Thoracic aorta (tissue), 2 donors: ENCODE measurements around the gene ENPEP. TPM values are rescaled to one million over a fixed set of nuclear protein-coding genes. Genes with fewer than 3 reads are reported as not detected.

ENCODE experiments used
- ATAC-seq: fragments of 150-250 bp; one replicate; pipeline ENCODE4 v1.8.0; 2017; ENCODE audit warnings: low read depth; ENCODE audit not compliant: insufficient number of reproducible peaks, low FRiP score
- DNase-seq: peaks from one replicate; pipeline ENCODE4 v3.0.0-alpha.2; 2020; ENCODE audit warnings: low spot score
- H3K27ac ChIP-seq, 2 donors: fragments of 200-600 bp; sonication (generic); 1 replicate in 1 of 2; 2 replicates in 1 of 2; pipeline ENCODE4 v1.5.1; 2016; ENCODE audit warnings: mild to moderate bottlenecking in 2 of 2, moderate library complexity in 2 of 2
- H3K27me3 ChIP-seq: fragments of 200-600 bp; sonication (generic); replicated peaks from 2 replicates; pipeline ENCODE4 v1.6.0; 2016; ENCODE audit warnings: mild to moderate bottlenecking; ENCODE audit not compliant: insufficient read depth
- H3K36me3 ChIP-seq: fragments of 200-600 bp; sonication (generic); one replicate; pipeline ENCODE4 v1.5.1; 2016
- H3K4me1 ChIP-seq, 2 donors: fragments of 200-600 bp; sonication (generic); 1 replicate in 1 of 2; 2 replicates in 1 of 2; pipeline versions ENCODE4 v1.5.1 to v1.6.0; 2016; ENCODE audit warnings: low read depth in 2 of 2, mild to moderate bottlenecking in 1 of 2; ENCODE audit not compliant: control insufficient read depth in 1 of 2
- H3K4me3 ChIP-seq: fragments of 200-600 bp; sonication (generic); 2 replicates; pipeline ENCODE4 v1.5.1; 2016; ENCODE audit warnings: mild to moderate bottlenecking
- H3K9me3 ChIP-seq: fragments of 200-600 bp; sonication (generic); 2 replicates; pipeline ENCODE4 v1.5.1; 2016
- total RNA-seq, 2 donors: library from RNA; depleted of rRNA; stranded (reverse); fragments of >200 nt; gene quantifications; one replicate each; pipeline versions ENCODE4 v1.1.0 to v1.2.3, GENCODE V29; 2016
- TF ChIP-seq, protein P1 (sequence below): fragments of 200-600 bp; sonication (generic); IDR thresholded peaks from one replicate; pipeline ENCODE4 v1.5.1; 2019; ENCODE audit warnings: antibody characterized with exemption

The ENPEP gene
- total RNA-seq, 2 donors from 2014 or later: 0.68 to 9.9 TPM

- Histone ChIP-seq H3K4me3 (no peak overlapping the region), H3K4me1 (no peaks in the 10 kb centered on the region), H3K9me3 (no peaks in the 10 kb centered on the region), H3K36me3 (no peaks in the 10 kb centered on the region), H3K27me3 (no peaks in the 10 kb centered on the region), H3K27ac (no peak overlapping the region)
- DNase-seq (no peak), ATAC-seq (no peak)
- TF ChIP-seq, protein P1, sequence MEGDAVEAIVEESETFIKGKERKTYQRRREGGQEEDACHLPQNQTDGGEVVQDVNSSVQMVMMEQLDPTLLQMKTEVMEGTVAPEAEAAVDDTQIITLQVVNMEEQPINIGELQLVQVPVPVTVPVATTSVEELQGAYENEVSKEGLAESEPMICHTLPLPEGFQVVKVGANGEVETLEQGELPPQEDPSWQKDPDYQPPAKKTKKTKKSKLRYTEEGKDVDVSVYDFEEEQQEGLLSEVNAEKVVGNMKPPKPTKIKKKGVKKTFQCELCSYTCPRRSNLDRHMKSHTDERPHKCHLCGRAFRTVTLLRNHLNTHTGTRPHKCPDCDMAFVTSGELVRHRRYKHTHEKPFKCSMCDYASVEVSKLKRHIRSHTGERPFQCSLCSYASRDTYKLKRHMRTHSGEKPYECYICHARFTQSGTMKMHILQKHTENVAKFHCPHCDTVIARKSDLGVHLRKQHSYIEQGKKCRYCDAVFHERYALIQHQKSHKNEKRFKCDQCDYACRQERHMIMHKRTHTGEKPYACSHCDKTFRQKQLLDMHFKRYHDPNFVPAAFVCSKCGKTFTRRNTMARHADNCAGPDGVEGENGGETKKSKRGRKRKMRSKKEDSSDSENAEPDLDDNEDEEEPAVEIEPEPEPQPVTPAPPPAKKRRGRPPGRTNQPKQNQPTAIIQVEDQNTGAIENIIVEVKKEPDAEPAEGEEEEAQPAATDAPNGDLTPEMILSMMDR: no peak
Measured at GRCh38 chr4:110605077-110605476, 129.1 kb downstream of the ENPEP start.

DNA sequence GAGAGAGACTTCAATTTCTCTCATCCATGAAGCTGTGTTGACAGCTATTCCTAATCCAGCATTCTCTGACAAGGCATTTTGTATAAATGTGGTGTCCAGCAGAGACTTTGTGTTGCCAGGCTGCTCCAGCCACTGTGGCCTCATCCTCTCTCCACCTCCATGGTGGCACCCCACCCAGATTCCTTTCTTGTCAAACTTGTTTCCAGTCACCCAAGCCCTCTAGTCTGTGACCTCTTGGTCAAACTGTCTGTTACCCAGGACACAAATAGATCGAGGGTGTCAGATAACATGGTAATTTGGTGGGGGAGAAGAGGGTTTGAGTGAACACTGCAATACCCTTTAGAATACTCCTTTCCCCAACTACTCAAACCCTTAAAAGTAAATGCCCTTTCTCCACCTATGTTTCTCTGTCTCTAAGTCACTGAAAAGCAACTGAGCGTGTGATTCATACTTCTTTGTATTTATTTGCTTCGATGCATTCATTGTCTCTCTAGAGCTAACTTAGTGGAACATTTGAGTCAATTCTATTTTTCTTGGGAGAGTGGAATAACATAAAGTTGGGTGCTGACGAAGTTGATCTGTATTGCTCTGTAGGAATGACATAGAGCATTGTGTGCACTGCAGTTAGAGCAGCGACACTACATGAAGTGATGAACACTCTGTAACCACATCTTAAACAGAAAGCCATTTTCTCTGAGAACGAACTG lies 133.2 kb downstream of the ENPEP start:
- DNase-seq (no peak), ATAC-seq (no peak)
- TF ChIP-seq, protein P1: no peak
- peaks cover 2 to 10% of the 10 kb centered on the region in 2 donors for H3K4me1 ChIP-seq
- no peaks in the 10 kb centered on the region for H3K36me3 ChIP-seq
- H3K4me3 ChIP-seq: no peak overlapping the region
- H3K27ac ChIP-seq: no peak overlapping the region
- peaks cover 17% of the 10 kb centered on the region for H3K27me3 ChIP-seq
- no peaks in the 10 kb centered on the region for H3K9me3 ChIP-seq

DNA sequence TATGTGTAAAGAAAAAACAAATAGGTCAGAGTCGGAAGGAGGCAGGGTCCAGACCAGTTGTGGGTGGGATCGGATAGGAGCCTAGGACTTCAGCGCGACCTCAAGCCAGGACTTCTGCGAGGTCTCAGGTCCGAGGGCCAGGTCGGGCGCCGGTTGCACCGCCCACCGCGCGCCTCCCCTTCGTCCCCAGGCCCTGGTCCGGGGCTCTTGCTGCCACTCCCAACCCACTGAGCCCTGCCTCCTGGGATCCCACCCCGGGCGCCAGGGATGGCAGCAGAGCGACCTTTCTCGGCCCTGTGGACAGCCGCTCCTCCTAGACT lies 134.6 kb downstream of the ENPEP start:
- TF ChIP-seq, protein P1: no peak
- Histone ChIP-seq H3K36me3 (no peaks in the 10 kb centered on the region), H3K9me3 (no peaks in the 10 kb centered on the region), H3K4me1 (peaks cover 2 to 10% of the 10 kb centered on the region in 2 donors), H3K27me3 (peaks cover 26% of the 10 kb centered on the region), H3K4me3 (no peak overlapping the region), H3K27ac (no peak overlapping the region)
- ATAC-seq (no peak), DNase-seq (no peak)

DNA sequence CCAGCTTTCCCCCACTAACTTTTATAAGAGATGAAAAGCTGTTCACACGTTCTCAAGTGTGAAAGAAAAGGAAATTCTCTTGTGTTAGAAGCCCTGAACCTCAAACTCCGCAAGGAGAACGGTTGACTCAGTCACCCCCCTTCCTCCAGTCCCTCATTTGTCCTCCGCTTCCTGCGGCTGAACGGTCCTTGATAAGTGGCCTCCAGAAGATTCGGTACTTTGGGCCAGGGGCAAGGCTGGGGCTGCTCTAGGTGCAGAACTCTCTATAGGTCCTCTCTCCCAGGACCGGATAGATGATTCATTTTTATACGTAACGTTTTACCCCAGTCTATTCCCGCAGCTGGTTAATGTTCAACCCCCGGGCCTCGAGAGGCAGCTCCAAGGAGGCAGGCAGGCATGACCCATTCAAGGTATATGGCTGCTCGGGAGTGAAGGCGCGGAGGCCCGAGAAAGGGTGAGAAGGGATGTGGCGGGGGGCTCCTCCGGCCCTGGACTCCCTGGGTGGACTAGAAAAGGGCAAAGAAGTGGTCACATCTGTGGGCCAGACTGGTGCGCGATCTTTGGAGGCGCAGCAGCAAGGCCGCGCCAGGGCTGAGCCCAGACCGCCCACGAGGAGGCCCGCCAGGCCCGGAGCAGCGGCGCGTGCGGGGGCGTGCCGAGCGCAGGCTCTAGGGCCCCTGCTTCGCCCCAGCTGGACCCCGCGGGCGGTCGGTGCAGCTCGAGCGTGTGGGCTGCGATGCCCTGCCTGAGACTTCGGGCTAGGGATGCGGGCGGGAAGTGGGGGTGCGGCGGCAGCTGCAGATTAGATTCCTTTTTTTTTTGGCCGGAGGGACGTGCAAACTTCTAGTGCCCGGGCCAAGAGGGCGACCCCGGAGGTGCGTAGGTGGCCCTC lies 135.2 kb downstream of the ENPEP start:
- Histone ChIP-seq H3K36me3 (no peaks in the 10 kb centered on the region), H3K9me3 (no peaks in the 10 kb centered on the region), H3K4me3 (peak overlapping the region; percentile 47), H3K27me3 (peaks cover 32% of the 10 kb centered on the region), H3K4me1 (peaks cover 2 to 10% of the 10 kb centered on the region in 2 donors), H3K27ac (no peak overlapping the region)
- no peak for ATAC-seq
- TF ChIP-seq, protein P1: no peak
- DNase-seq: no peak

DNA sequence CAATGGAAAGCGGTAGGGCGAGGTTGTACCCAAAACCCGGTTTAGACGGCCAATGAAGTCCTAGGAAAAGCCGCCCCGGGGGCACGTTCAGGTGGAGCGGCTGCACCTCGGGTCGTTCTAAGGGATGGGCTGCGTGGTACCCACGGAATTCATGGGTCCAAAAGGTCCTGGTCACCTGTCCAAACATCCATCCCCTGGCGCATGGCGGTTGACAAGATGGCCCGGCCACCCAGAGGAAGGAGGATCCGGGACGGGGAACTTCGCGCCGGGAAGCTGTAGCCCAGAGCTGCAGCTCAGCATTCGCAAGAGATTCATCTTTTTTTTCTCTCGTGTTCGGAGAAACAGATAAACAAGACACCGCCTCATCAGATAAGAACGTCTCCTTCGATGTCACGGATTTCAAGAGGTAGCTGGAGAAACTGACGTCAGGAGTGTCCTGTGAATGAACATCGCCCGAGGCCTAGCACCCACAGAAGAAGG lies 136.1 kb downstream of the ENPEP start:
- TF ChIP-seq, protein P1: no peak
- Histone ChIP-seq H3K36me3 (no peaks in the 10 kb centered on the region), H3K4me3 (no peak overlapping the region), H3K27me3 (peaks cover 39% of the 10 kb centered on the region), H3K27ac (no peak overlapping the region), H3K4me1 (peaks cover 2 to 10% of the 10 kb centered on the region in 2 donors), H3K9me3 (no peaks in the 10 kb centered on the region)
- ATAC-seq (no peak), DNase-seq (no peak)
